Neuronal stem cell (in vitro differentiated cells): ENCODE measurements around the gene MAU2.
"Not testable (repeated sequence)": the region's sequence is repeated elsewhere in the genome, so short reads cannot be mapped to it uniquely, and the experiment has no call there.

Experiments
- DNase-seq: peaks from one replicate; pipeline ENCODE4 v3.0.0-alpha.2; 2013; ENCODE audit warnings: low spot score
- H2AFZ ChIP-seq: one replicate; pipeline ENCODE4 v1.6.1; 2013; ENCODE audit warnings: mild to moderate bottlenecking, low read length, inconsistent platforms
- H2AK5ac ChIP-seq: 2 replicates; pipeline ENCODE4 v1.6.1; 2013; ENCODE audit warnings: low read depth, mild to moderate bottlenecking, inconsistent platforms, low read length, moderate library complexity, mixed read lengths
- H2BK120ac ChIP-seq: 2 replicates; pipeline ENCODE4 v1.6.1; 2013; ENCODE audit warnings: low read depth, mild to moderate bottlenecking, inconsistent platforms, low read length, moderate library complexity, mixed read lengths
- H2BK12ac ChIP-seq: one replicate; pipeline ENCODE4 v1.6.1; 2013; ENCODE audit warnings: low read length, inconsistent platforms
- H2BK15ac ChIP-seq: 2 replicates; pipeline ENCODE4 v1.6.1; 2013; ENCODE audit warnings: mild to moderate bottlenecking, low read length, inconsistent platforms, mixed read lengths
- H2BK5ac ChIP-seq: one replicate; pipeline ENCODE4 v1.6.1; 2013; ENCODE audit warnings: inconsistent platforms, mild to moderate bottlenecking, low read length, moderate library complexity
- H3K14ac ChIP-seq: one replicate; pipeline ENCODE4 v1.6.1; 2013; ENCODE audit warnings: low read length, inconsistent platforms
- H3K18ac ChIP-seq: 2 replicates; pipeline ENCODE4 v1.6.1; 2013; ENCODE audit warnings: low read length, inconsistent platforms
- H3K23ac ChIP-seq: 2 replicates; pipeline ENCODE4 v1.6.1; 2013; ENCODE audit warnings: low read depth, mild to moderate bottlenecking, mixed read lengths, low read length, inconsistent platforms; ENCODE audit not compliant: poor library complexity
- H3K27ac ChIP-seq: replicated peaks from 3 replicates; pipeline ENCODE4 v1.5.1; 2013; ENCODE audit warnings: low read length, inconsistent platforms
- H3K27me3 ChIP-seq, 3 experiments: 2 replicates each; pipeline ENCODE4 v1.6.1; 2013; ENCODE audit warnings: low read length in 3 of 3, mild to moderate bottlenecking in 2 of 3, inconsistent platforms in 1 of 3, low read depth in 1 of 3, mixed read lengths in 1 of 3, moderate library complexity in 1 of 3; ENCODE audit not compliant: control insufficient read depth in 3 of 3, insufficient read depth in 3 of 3
- H3K36me3 ChIP-seq, 2 donors: replicated peaks in 1 of 2; 2 replicates each; pipeline ENCODE4 v1.6.1; 2013; ENCODE audit warnings: low read length in 2 of 2; ENCODE audit not compliant: control insufficient read depth in 2 of 2, insufficient read depth in 2 of 2
- H3K4ac ChIP-seq: 2 replicates; pipeline ENCODE4 v1.6.1; 2013; ENCODE audit warnings: inconsistent platforms, mild to moderate bottlenecking, low read length, moderate library complexity
- H3K4me1 ChIP-seq, 2 donors: 1 replicate in 1 of 2; 2 replicates in 1 of 2; pipeline ENCODE4 v1.6.1; 2013; ENCODE audit warnings: low read length in 2 of 2, low read depth in 1 of 2; ENCODE audit not compliant: control insufficient read depth in 2 of 2, insufficient read depth in 1 of 2
- H3K4me2 ChIP-seq: one replicate; pipeline ENCODE4 v1.6.1; 2013; ENCODE audit warnings: mild to moderate bottlenecking, low read length, inconsistent platforms; ENCODE audit not compliant: insufficient read depth, poor library complexity, severe bottlenecking
- H3K4me3 ChIP-seq, 2 donors: 2 replicates each; pipeline ENCODE4 v1.5.1; 2013; ENCODE audit warnings: low read length in 2 of 2, mild to moderate bottlenecking in 2 of 2, inconsistent platforms in 1 of 2, moderate library complexity in 1 of 2
- H3K79me1 ChIP-seq: one replicate; pipeline ENCODE4 v1.6.1; 2013; ENCODE audit warnings: low read depth, mild to moderate bottlenecking, inconsistent platforms, low read length, moderate library complexity
- H3K9ac ChIP-seq: one replicate; pipeline ENCODE4 v1.6.1; 2013; ENCODE audit warnings: mild to moderate bottlenecking, low read depth, low read length, inconsistent platforms; ENCODE audit not compliant: poor library complexity
- H3K9me3 ChIP-seq, 2 donors: replicated peaks in 1 of 2; 2 replicates each; pipeline versions ENCODE3 to v1.6.1; 2013; ENCODE audit warnings: low read length in 2 of 2, mild to moderate bottlenecking in 2 of 2, inconsistent platforms in 1 of 2, low read depth in 1 of 2, mixed read lengths in 1 of 2, moderate library complexity in 1 of 2; ENCODE audit not compliant: control insufficient read depth in 2 of 2, insufficient read depth in 1 of 2
- H4K8ac ChIP-seq: one replicate; pipeline ENCODE4 v1.6.1; 2013; ENCODE audit warnings: low read depth, mild to moderate bottlenecking, inconsistent platforms, low read length, moderate library complexity
- H4K91ac ChIP-seq: one replicate; pipeline ENCODE4 v1.6.1; 2013; ENCODE audit warnings: low read length, low read depth, mild to moderate bottlenecking, inconsistent platforms; ENCODE audit not compliant: poor library complexity
- WGBS, 2 donors: extraction: QIAGEN DNeasy Blood & Tissue Kit; methylation state at CpG; one replicate each; pipeline ENCODE4 v1.1.7; 2013; ENCODE audit warnings: missing lambda C conversion rate in 2 of 2, mixed read lengths in 1 of 2; ENCODE audit not compliant: insufficient read length in 2 of 2, insufficient replicate concordance in 1 of 2; ENCODE audit errors: extremely low coverage in 2 of 2; 5-methylcytosine and 5-hydroxymethylcytosine counted together

MAU2 gene

GRCh38 chr19:19389683-19390082 is 69.1 kb downstream of the MAU2 start:
- not testable (repeated sequence) for H2AFZ ChIP-seq, H3K27me3 ChIP-seq, H3K23ac ChIP-seq, H3K4ac ChIP-seq, H4K8ac ChIP-seq, H2AK5ac ChIP-seq, H3K4me3 ChIP-seq, H3K79me1 ChIP-seq, H2BK15ac ChIP-seq, H3K4me2 ChIP-seq, DNase-seq, H3K9me3 ChIP-seq, H3K18ac ChIP-seq, H3K9ac ChIP-seq, H3K14ac ChIP-seq, H3K27ac ChIP-seq, H4K91ac ChIP-seq, H2BK120ac ChIP-seq, H2BK12ac ChIP-seq, H2BK5ac ChIP-seq
- H3K36me3 ChIP-seq, result peaks cover 0 to 12% of the 10 kb centered on the region in 2 donors
- no CpG with 5 or more reads among the region's 12 CpGs for WGBS, 2 donors
- peaks cover 10 to 11% of the 10 kb centered on the region in 2 donors for H3K4me1 ChIP-seq

- not testable (repeated sequence) for H2AK5ac ChIP-seq, H3K14ac ChIP-seq, H3K9ac ChIP-seq, H2BK12ac ChIP-seq, H3K27me3 ChIP-seq, H3K23ac ChIP-seq, H3K4ac ChIP-seq, H3K9me3 ChIP-seq, H3K79me1 ChIP-seq, H2AFZ ChIP-seq, H2BK120ac ChIP-seq, H4K8ac ChIP-seq, H3K36me3 ChIP-seq, H4K91ac ChIP-seq, H3K27ac ChIP-seq, H3K18ac ChIP-seq, DNase-seq, H3K4me1 ChIP-seq, H2BK15ac ChIP-seq, H3K4me2 ChIP-seq, H3K4me3 ChIP-seq, H2BK5ac ChIP-seq
- WGBS, 2 donors, result no CpG with 5 or more reads among the region's 7 CpGs
Observed at GRCh38 chr19:19394333-19394732, 73.7 kb downstream of the MAU2 start.

- H3K4me1 ChIP-seq, result peaks cover 2% of the 10 kb centered on the region in 2 donors
- no peak for DNase-seq
- no CpG with 5 or more reads among the region's 9 CpGs for WGBS, 2 donors
- no peak overlapping the region for H2BK15ac ChIP-seq
- H3K27ac ChIP-seq, result no peak overlapping the region
- no peak overlapping the region for H2BK5ac ChIP-seq
- no peak overlapping the region for H3K23ac ChIP-seq
- H3K27me3 ChIP-seq, result no peaks in the 10 kb centered on the region
- H3K4me2 ChIP-seq, result no peak overlapping the region
- H3K9ac ChIP-seq, result no peak overlapping the region
- no peak overlapping the region for H2BK120ac ChIP-seq
- H3K36me3 ChIP-seq, result peaks cover 0 to 2% of the 10 kb centered on the region in 2 donors
- no peak overlapping the region for H3K4me3 ChIP-seq
- H2BK12ac ChIP-seq, result no peak overlapping the region
- H3K4ac ChIP-seq, result no peak overlapping the region
- H3K14ac ChIP-seq, result no peak overlapping the region
- H2AFZ ChIP-seq, result no peak overlapping the region
- H3K9me3 ChIP-seq, result no peaks in the 10 kb centered on the region
- H3K18ac ChIP-seq, result no peak overlapping the region
- no peak overlapping the region for H2AK5ac ChIP-seq
- H4K8ac ChIP-seq, result no peak overlapping the region
- H3K79me1 ChIP-seq, result no peaks in the 10 kb centered on the region
- H4K91ac ChIP-seq, result no peak overlapping the region
Observed at GRCh38 chr19:19399733-19400433, 79.3 kb downstream of the MAU2 start.

GRCh38 chr19:19402656-19403372 is 82.2 kb downstream of the MAU2 start:
- no peak overlapping the region for H3K23ac ChIP-seq
- peaks cover 2% of the 10 kb centered on the region for H3K79me1 ChIP-seq
- H3K4me2 ChIP-seq, result no peak overlapping the region
- H4K91ac ChIP-seq, result no peak overlapping the region
- peaks cover 0 to 2% of the 10 kb centered on the region in 2 donors for H3K36me3 ChIP-seq
- WGBS, 2 donors, result no CpG with 5 or more reads among the region's 11 CpGs
- no peak overlapping the region for H3K14ac ChIP-seq
- no peak overlapping the region for H3K9ac ChIP-seq
- H2BK120ac ChIP-seq, result no peak overlapping the region
- H2AFZ ChIP-seq, result no peak overlapping the region
- no peaks in the 10 kb centered on the region for H3K27me3 ChIP-seq
- no peak overlapping the region for H3K18ac ChIP-seq
- no peak overlapping the region for H2AK5ac ChIP-seq
- H3K4me1 ChIP-seq, result peaks cover 8 to 11% of the 10 kb centered on the region in 2 donors
- H4K8ac ChIP-seq, result no peak overlapping the region
- H3K9me3 ChIP-seq, result no peaks in the 10 kb centered on the region
- no peak overlapping the region for H2BK5ac ChIP-seq
- H2BK12ac ChIP-seq, result no peak overlapping the region
- H2BK15ac ChIP-seq, result no peak overlapping the region
- DNase-seq, result no peak
- H3K27ac ChIP-seq, result no peak overlapping the region
- H3K4me3 ChIP-seq, result no peak overlapping the region
- no peak overlapping the region for H3K4ac ChIP-seq
